HepG2 (cell line): ENCODE results near the gene ANKRD12. TPM values are rescaled to one million over a fixed set of nuclear protein-coding genes. Genes with fewer than 3 reads are reported as not detected.

Source experiments
- ATAC-seq: fragments of 200-7000 bp; cut with Tn5 transposase; 3 replicates; pipeline ENCODE4 v1.9.1; 2020; ENCODE audit warnings: mild to moderate bottlenecking, moderate library complexity
- BruUV-seq: library from RNA; stranded (reverse); fragments of 400-500 nt; replicated peaks from 2 replicates; lab custom pipeline; 2021; lab: Mats Ljungman, UMichigan
- CTCF ChIA-PET: fragments of 300-600 bp; formaldehyde crosslinking; extraction: SDS; loops from one replicate; lab custom pipeline; 2021; ENCODE audit warnings: low total read pairs, inconsistent platforms, low intra/inter-chr PET ratio; lab: Yijun Ruan, JAX
- POLR2A ChIA-PET: fragments of 350-600 bp; sonication (Branson Sonifier 250); formaldehyde crosslinking; loops from one replicate; lab custom pipeline; 2020; ENCODE audit warnings: antibody characterized with exemption, inconsistent platforms; lab: Yijun Ruan, JAX
- DNase-seq: peaks from one replicate; pipeline ENCODE4 v3.0.0-alpha.2; 2015; ENCODE audit warnings: low spot score
- FAIRE-seq: peaks from 3 replicates; lab custom pipeline; 2011; peaks lifted over from hg19 to GRCh38; lab: Jason Lieb, UNC
- H2AFZ ChIP-seq: one replicate; pipeline ENCODE4 v1.6.1; 2011; ENCODE audit warnings: low read length, inconsistent platforms
- H3K27ac ChIP-seq: fragments of 300-600 bp; 3 replicates; pipeline ENCODE4 v1.8.0; 2011; ENCODE audit warnings: mixed run types, mild to moderate bottlenecking, mixed read lengths, low read length, inconsistent platforms; ENCODE audit not compliant: insufficient read depth; ENCODE audit errors: extremely low read length
- H3K27me3 ChIP-seq, 2 experiments: fragments of 200-600 bp in 1 of 2; 2 replicates in 1 of 2; 3 replicates in 1 of 2; pipeline versions ENCODE4 v1.6.0 to v1.8.0; 2011; ENCODE audit warnings: low read length in 2 of 2, mild to moderate bottlenecking in 2 of 2, moderate library complexity in 2 of 2, inconsistent platforms in 1 of 2; ENCODE audit not compliant: insufficient read depth in 2 of 2, control insufficient read depth in 1 of 2
- H3K36me3 ChIP-seq, 2 experiments: fragments of 200-600 bp in 1 of 2; replicated peaks in 1 of 2; 2 replicates in 1 of 2; 3 replicates in 1 of 2; pipeline versions ENCODE4 v1.5.1 to v1.8.0; 2011; ENCODE audit warnings: low read length in 2 of 2, inconsistent platforms in 1 of 2; ENCODE audit not compliant: insufficient read depth in 2 of 2, control insufficient read depth in 1 of 2
- H3K4me1 ChIP-seq: 2 replicates; pipeline ENCODE4 v1.5.1; 2012; ENCODE audit warnings: low read length, inconsistent platforms; ENCODE audit not compliant: insufficient read depth
- H3K4me2 ChIP-seq: 2 replicates; pipeline ENCODE4 v1.6.0; 2011; ENCODE audit warnings: low read depth, low read length, inconsistent platforms
- H3K4me3 ChIP-seq, 3 experiments: fragments of 200-600 bp in 1 of 3; sonication (generic), shearing (Covaris generic) in 1 of 3; replicated peaks in 1 of 3; 2 replicates each; pipeline ENCODE4 v1.5.1; 2011 to 2016; ENCODE audit warnings: low read length in 3 of 3, inconsistent platforms in 2 of 3, low read depth in 2 of 3, mild to moderate bottlenecking in 2 of 3, control low read depth in 1 of 3, mixed read lengths in 1 of 3; ENCODE audit not compliant: insufficient read depth in 1 of 3
- H3K79me2 ChIP-seq: one replicate; pipeline ENCODE4 v1.6.1; 2011; ENCODE audit warnings: low read length, inconsistent platforms; ENCODE audit not compliant: insufficient read depth
- H3K9ac ChIP-seq: 2 replicates; pipeline ENCODE4 v1.6.0; 2011; ENCODE audit warnings: mild to moderate bottlenecking, low read depth, low read length, inconsistent platforms; ENCODE audit not compliant: insufficient read depth
- H3K9me3 ChIP-seq: 2 replicates; pipeline ENCODE4 v1.5.1; 2012; ENCODE audit warnings: mild to moderate bottlenecking, low read length
- H4K20me1 ChIP-seq: 2 replicates; pipeline ENCODE4 v1.6.0; 2011; ENCODE audit warnings: inconsistent platforms, mild to moderate bottlenecking, low read length, moderate library complexity; ENCODE audit not compliant: insufficient read depth
- CEBPB ChIP-seq: IDR thresholded peaks from 2 replicates; pipeline ENCODE4 v1.6.1; 2011; ENCODE audit warnings: low read depth, low read length, improper control_type of control experiment, borderline replicate concordance
- CENPX ChIP-seq: sonication (generic); formaldehyde crosslinking; IDR thresholded peaks from 2 replicates; pipeline ENCODE4 v1.9.0; 2021; ENCODE audit warnings: mild to moderate bottlenecking, missing genetic modification reagents, moderate library complexity
- ETV5 ChIP-seq: IDR thresholded peaks from 2 replicates; pipeline ENCODE4 v1.6.1; 2018; ENCODE audit warnings: missing biosample characterization, missing genetic modification reagents, inconsistent platforms, borderline replicate concordance
- KLF11 ChIP-seq: IDR thresholded peaks from 2 replicates; pipeline ENCODE4 v1.6.1; 2016; ENCODE audit warnings: missing compliant biosample characterization
- PREB ChIP-seq: sonication (generic); formaldehyde crosslinking; IDR thresholded peaks from 2 replicates; pipeline ENCODE4 v1.4.0; 2020; ENCODE audit warnings: missing genetic modification reagents
- RCOR2 ChIP-seq: IDR thresholded peaks from 2 replicates; pipeline ENCODE4 v1.6.1; 2016; ENCODE audit warnings: missing biosample characterization, missing genetic modification reagents
- RXRA ChIP-seq: sonication (generic); formaldehyde crosslinking; IDR thresholded peaks from 2 replicates; pipeline ENCODE4 v1.5.1; 2020; ENCODE audit warnings: missing genetic modification reagents
- SALL1 ChIP-seq: sonication (generic); formaldehyde crosslinking; IDR thresholded peaks from 2 replicates; pipeline ENCODE4 v1.8.0; 2022; ENCODE audit warnings: mild to moderate bottlenecking, missing genetic modification reagents
- ZBTB3 ChIP-seq: sonication (generic); formaldehyde crosslinking; IDR thresholded peaks from 2 replicates; pipeline ENCODE4 v1.4.0; 2020; ENCODE audit warnings: low read depth, mild to moderate bottlenecking, moderate library complexity, missing genetic modification reagents, borderline replicate concordance
- ZFP36 ChIP-seq: fragments of 150-350 bp; IDR thresholded peaks from 2 replicates; pipeline ENCODE4 v1.6.1; 2018; ENCODE audit warnings: borderline replicate concordance, low read length, low read depth; ENCODE audit not compliant: partially characterized antibody
- ZNF83 ChIP-seq: sonication (generic); formaldehyde crosslinking; IDR thresholded peaks from 2 replicates; pipeline ENCODE4 v1.4.0; 2020; ENCODE audit warnings: missing genetic modification reagents, mild to moderate bottlenecking, borderline replicate concordance
- WGBS: methylation state at CpG from one replicate; pipeline ENCODE4 v1.1.6; 2017; ENCODE audit warnings: low lambda C conversion rate; 5-methylcytosine and 5-hydroxymethylcytosine counted together
- in situ Hi-C: cut with HindIII; loops from 2 replicates; pipeline ENCODE4 v1.10.0; 2017; ENCODE audit warnings: low pct_unique_long_range_greater_than_20kb; ENCODE audit not compliant: extremely low pct_ligation_motif_present
- intact Hi-C: fragments of 100-400 bp; cut with micrococcal nuclease; formaldehyde crosslinking; loops from one replicate; pipeline ENCODE4 v1.10.0; 2022; ENCODE audit not compliant: unreplicated experiment
- polyA plus RNA-seq, 8 experiments: library from polyadenylated mRNA; depleted of rRNA in 3 of 8; stranded (reverse) in 7 of 8; unstranded in 1 of 8; fragments of >200 nt; fragmentation: Illumina TruSeq in 4 of 8; extraction: Trizol in 4 of 8; gene quantifications; 2 replicates each; pipeline versions ENCODE4 v1.2.1 to v1.2.3, GENCODE V29; 2011 to 2016; ENCODE audit warnings: low read depth in 4 of 8, missing spikeins in 1 of 8, mixed read lengths in 1 of 8; ENCODE audit not compliant: insufficient read depth in 1 of 8
- total RNA-seq, 5 experiments: library from RNA; depleted of rRNA; stranded (reverse); fragments of >200 nt; fragmentation: Illumina TruSeq; extraction: Trizol; gene quantifications; 2 replicates each; pipeline ENCODE4 v1.2.3, GENCODE V29; 2016; ENCODE audit warnings: low read depth in 1 of 5
- TF ChIP-seq, protein P1 (sequence below): sonication (generic); formaldehyde crosslinking; IDR thresholded peaks from 2 replicates; pipeline ENCODE4 v1.4.0; 2020; ENCODE audit warnings: missing genetic modification reagents
- TF ChIP-seq, protein P2 (sequence below): sonication (generic); formaldehyde crosslinking; conservative IDR thresholded peaks from 2 replicates; pipeline ENCODE4 v1.8.0; 2022; ENCODE audit warnings: low read depth, missing genetic modification reagents

The ANKRD12 gene
- total and polyA plus RNA-seq, 2 of the 13 experiments (the other 11 are each of a cell fraction or from before 2014, with no cell fraction given), result 6.0 to 23.2 TPM

DNA sequence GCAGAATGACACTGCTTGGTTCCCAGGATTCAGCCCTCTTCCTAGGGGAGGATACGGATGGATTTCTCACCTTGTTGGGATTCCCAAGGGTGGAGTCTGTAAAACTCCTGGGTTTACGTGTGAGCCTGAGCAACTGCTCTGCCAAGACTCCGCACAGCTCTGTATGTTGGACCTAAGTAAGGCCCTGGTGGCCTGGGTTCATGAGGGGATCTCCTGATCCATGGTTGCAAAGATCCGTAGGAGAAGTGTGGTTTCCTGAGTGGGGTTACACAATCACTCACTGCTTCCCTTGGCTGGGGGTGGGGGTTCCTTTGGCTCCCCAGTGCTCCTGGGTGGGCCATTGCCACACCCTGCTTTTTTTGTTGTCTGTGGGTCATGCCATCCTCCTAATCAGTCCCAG lies 37.7 kb downstream of the ANKRD12 start:
- no peaks in the 10 kb centered on the region for H3K4me1 ChIP-seq
- WGBS, result 100% methylated on average over 3 of the region's 4 CpGs
- H3K27me3 ChIP-seq, result no peaks in the 10 kb centered on the region
- CTCF ChIA-PET, result no interaction called here
- no peak for DNase-seq
- intact Hi-C loops, result no loop called here
- H3K36me3 ChIP-seq, result peaks cover 0 to 11% of the 10 kb centered on the region in 2 experiments; a peak in 1 of 5 replicates
- H3K4me3 ChIP-seq, result no peak overlapping the region
- H3K4me2 ChIP-seq, result no peak overlapping the region
- no TSS peak for BruUV-seq
- in situ Hi-C loops, result no loop called here
- H3K79me2 ChIP-seq, result peaks cover 68% of the 10 kb centered on the region
- FAIRE-seq, result no peak
- TF ChIP-seq, protein P1, sequence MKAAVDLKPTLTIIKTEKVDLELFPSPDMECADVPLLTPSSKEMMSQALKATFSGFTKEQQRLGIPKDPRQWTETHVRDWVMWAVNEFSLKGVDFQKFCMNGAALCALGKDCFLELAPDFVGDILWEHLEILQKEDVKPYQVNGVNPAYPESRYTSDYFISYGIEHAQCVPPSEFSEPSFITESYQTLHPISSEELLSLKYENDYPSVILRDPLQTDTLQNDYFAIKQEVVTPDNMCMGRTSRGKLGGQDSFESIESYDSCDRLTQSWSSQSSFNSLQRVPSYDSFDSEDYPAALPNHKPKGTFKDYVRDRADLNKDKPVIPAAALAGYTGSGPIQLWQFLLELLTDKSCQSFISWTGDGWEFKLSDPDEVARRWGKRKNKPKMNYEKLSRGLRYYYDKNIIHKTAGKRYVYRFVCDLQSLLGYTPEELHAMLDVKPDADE (CRISPR knock-in tag), result no peak
- peak; percentile 27; the same call in 1 of the 2 replicates for TF ChIP-seq CEBPB
- TF ChIP-seq, all 625 proteins: peak for 1
- Histone ChIP-seq H3K27ac (no peak overlapping the region), H3K9ac (no peak overlapping the region), H2AFZ (no peak overlapping the region), H4K20me1 (peaks cover 9% of the 10 kb centered on the region), H3K9me3 (no peaks in the 10 kb centered on the region)
- ATAC-seq, result no peak
- POLR2A ChIA-PET, result no interaction called here

GRCh38 chr18:9175115-9175514 lies 38.5 kb downstream of the ANKRD12 start:
- H3K79me2 ChIP-seq, result peaks cover 75% of the 10 kb centered on the region
- H2AFZ ChIP-seq, result no peak overlapping the region
- ChIA-PET POLR2A (no interaction called here), CTCF (no interaction called here)
- H3K4me1 ChIP-seq, result no peaks in the 10 kb centered on the region
- peaks cover 15% of the 10 kb centered on the region for H4K20me1 ChIP-seq
- DNase-seq (no peak), FAIRE-seq (no peak), ATAC-seq (no peak)
- no peaks in the 10 kb centered on the region for H3K27me3 ChIP-seq
- intact Hi-C loops (no loop called here), in situ Hi-C loops (no loop called here)
- no peaks in the 10 kb centered on the region for H3K9me3 ChIP-seq
- peaks cover 0 to 11% of the 10 kb centered on the region in 2 experiments; a peak in 1 of 5 replicates for H3K36me3 ChIP-seq
- WGBS, result 84% methylated on average over 1 of the region's 1 CpG
- no peak overlapping the region for H3K4me2 ChIP-seq
- no peak overlapping the region for H3K4me3 ChIP-seq
- no peak overlapping the region for H3K27ac ChIP-seq
- no peak overlapping the region for H3K9ac ChIP-seq
- BruUV-seq, result no TSS peak
- TF ChIP-seq CENPX (CRISPR knock-in tag) (no peak), RCOR2 (CRISPR knock-in tag) (no peak), ETV5 (CRISPR knock-in tag) (no peak), ZFP36 (no peak), ZNF83 (CRISPR knock-in tag) (no peak), ZBTB3 (CRISPR knock-in tag) (no peak), KLF11 (no peak), RXRA (CRISPR knock-in tag) (no peak), PREB (CRISPR knock-in tag) (no peak), SALL1 (CRISPR knock-in tag) (no peak)
- TF ChIP-seq, protein P2, sequence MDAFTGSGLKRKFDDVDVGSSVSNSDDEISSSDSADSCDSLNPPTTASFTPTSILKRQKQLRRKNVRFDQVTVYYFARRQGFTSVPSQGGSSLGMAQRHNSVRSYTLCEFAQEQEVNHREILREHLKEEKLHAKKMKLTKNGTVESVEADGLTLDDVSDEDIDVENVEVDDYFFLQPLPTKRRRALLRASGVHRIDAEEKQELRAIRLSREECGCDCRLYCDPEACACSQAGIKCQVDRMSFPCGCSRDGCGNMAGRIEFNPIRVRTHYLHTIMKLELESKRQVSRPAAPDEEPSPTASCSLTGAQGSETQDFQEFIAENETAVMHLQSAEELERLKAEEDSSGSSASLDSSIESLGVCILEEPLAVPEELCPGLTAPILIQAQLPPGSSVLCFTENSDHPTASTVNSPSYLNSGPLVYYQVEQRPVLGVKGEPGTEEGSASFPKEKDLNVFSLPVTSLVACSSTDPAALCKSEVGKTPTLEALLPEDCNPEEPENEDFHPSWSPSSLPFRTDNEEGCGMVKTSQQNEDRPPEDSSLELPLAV, result no peak
